Endothelial cell of umbilical vein (primary cell): ENCODE results near the gene CENPA. TPM values are rescaled to one million over a fixed set of nuclear protein-coding genes. Genes with fewer than 3 reads are reported as not detected.

Experiments used
- BruUV-seq: library from RNA; stranded (reverse); fragments of 400-500 nt; replicated peaks from 2 replicates; lab custom pipeline; 2021; lab: Mats Ljungman, UMichigan
- CTCF ChIA-PET: fragments of 300-600, 350-600 bp; sonication (Branson Sonifier 250); formaldehyde crosslinking; loops from one replicate; lab custom pipeline; 2021; ENCODE audit warnings: antibody characterized with exemption, inconsistent platforms; lab: Charles Lee
- POLR2A ChIA-PET: fragments of 300-600, 350-600 bp; sonication (Branson Sonifier 250); formaldehyde crosslinking; loops from one replicate; lab custom pipeline; 2021; ENCODE audit warnings: antibody characterized with exemption, inconsistent platforms; lab: Charles Lee
- DNase-seq: peaks from one replicate; pipeline ENCODE4 v3.0.0-alpha.2; 2011; ENCODE audit warnings: low read depth, low spot score
- FAIRE-seq: peaks from 2 replicates; lab custom pipeline; 2011; peaks lifted over from hg19 to GRCh38; lab: Jason Lieb, UNC
- H2AFZ ChIP-seq: 2 replicates; pipeline ENCODE4 v1.6.0; 2012; ENCODE audit warnings: low read depth, low read length, control low read depth, inconsistent platforms
- H3K27ac ChIP-seq: 2 replicates; pipeline ENCODE4 v1.5.1; 2011; ENCODE audit warnings: low read depth, mild to moderate bottlenecking, control low read depth, low read length, moderate library complexity; ENCODE audit not compliant: insufficient read depth
- H3K27me3 ChIP-seq, 2 experiments: 2 replicates each; pipeline versions ENCODE4 v1.6.0 to v1.6.1; 2011; ENCODE audit warnings: low read length in 2 of 2, mixed read lengths in 1 of 2; ENCODE audit not compliant: control insufficient read depth in 2 of 2, insufficient read depth in 2 of 2
- H3K36me3 ChIP-seq, 2 experiments: 2 replicates in 1 of 2; 3 replicates in 1 of 2; pipeline ENCODE4 v1.5.1; 2011; ENCODE audit warnings: low read length in 2 of 2, mild to moderate bottlenecking in 1 of 2, moderate library complexity in 1 of 2; ENCODE audit not compliant: control insufficient read depth in 2 of 2, insufficient read depth in 2 of 2; ENCODE audit errors: extremely low read depth in 1 of 2
- H3K4me1 ChIP-seq: 3 replicates; pipeline ENCODE4 v1.5.1; 2011; ENCODE audit warnings: mild to moderate bottlenecking, low read length; ENCODE audit not compliant: control insufficient read depth, insufficient read depth; ENCODE audit errors: extremely low read depth
- H3K4me2 ChIP-seq: 2 replicates; pipeline ENCODE4 v1.6.1; 2011; ENCODE audit warnings: low read length, control low read depth, mixed read lengths; ENCODE audit not compliant: insufficient read depth
- H3K4me3 ChIP-seq, 3 experiments: fragments of 200-600 bp in 1 of 3; sonication (generic), shearing (Covaris generic) in 1 of 3; replicated peaks in 1 of 3; 2 replicates each; pipeline ENCODE4 v1.5.1; 2011 to 2016; ENCODE audit warnings: control low read depth in 3 of 3, low read length in 3 of 3, mild to moderate bottlenecking in 2 of 3, inconsistent platforms in 1 of 3, low read depth in 1 of 3, moderate library complexity in 1 of 3; ENCODE audit not compliant: insufficient read depth in 1 of 3
- H3K79me2 ChIP-seq: 2 replicates; pipeline ENCODE4 v1.6.0; 2012; ENCODE audit warnings: low read length, inconsistent platforms; ENCODE audit not compliant: control insufficient read depth, insufficient read depth
- H3K9ac ChIP-seq: replicated peaks from 2 replicates; pipeline ENCODE3; 2011; ENCODE audit warnings: low read length, control low read depth; ENCODE audit not compliant: insufficient read depth; ENCODE audit errors: extremely low read depth
- H3K9me1 ChIP-seq: replicated peaks from 3 replicates; pipeline ENCODE4 v1.6.0; 2011; ENCODE audit warnings: mild to moderate bottlenecking, low read length; ENCODE audit not compliant: control insufficient read depth, insufficient read depth; ENCODE audit errors: extremely low read depth
- H3K9me3 ChIP-seq: replicated peaks from 2 replicates; pipeline ENCODE4 v1.5.1; 2012; ENCODE audit warnings: low read length, inconsistent platforms; ENCODE audit not compliant: control insufficient read depth, insufficient read depth
- H4K20me1 ChIP-seq: replicated peaks from 2 replicates; pipeline ENCODE3; 2011; ENCODE audit warnings: mild to moderate bottlenecking, low read length; ENCODE audit not compliant: control insufficient read depth, insufficient read depth; ENCODE audit errors: extremely low read depth
- EZH2 ChIP-seq: IDR thresholded peaks from 2 replicates; pipeline ENCODE4 v1.6.1; 2012; ENCODE audit warnings: borderline replicate concordance, low read depth, mild to moderate bottlenecking, moderate library complexity, low read length, inconsistent platforms; ENCODE audit not compliant: severe bottlenecking
- FOS ChIP-seq: IDR thresholded peaks from 2 replicates; pipeline ENCODE4 v1.6.1; 2011; ENCODE audit warnings: mild to moderate bottlenecking, low read length, moderate library complexity, borderline replicate concordance; ENCODE audit not compliant: insufficient read depth
- GATA2 ChIP-seq: IDR thresholded peaks from 2 replicates; pipeline ENCODE4 v1.7.0; 2011; ENCODE audit warnings: low read depth, mild to moderate bottlenecking, moderate library complexity, mixed read lengths, low read length; ENCODE audit not compliant: insufficient read length, insufficient read depth
- JUN ChIP-seq: IDR thresholded peaks from 2 replicates; pipeline ENCODE4 v1.6.1; 2011; ENCODE audit warnings: borderline replicate concordance, low read depth; ENCODE audit not compliant: insufficient read length, insufficient read depth
- MAX ChIP-seq: IDR thresholded peaks from 2 replicates; pipeline ENCODE4 v1.6.1; 2011; ENCODE audit not compliant: insufficient read depth, insufficient read length
- MYC ChIP-seq: IDR thresholded peaks from one replicate; pipeline ENCODE4 v1.6.1; 2011; ENCODE audit warnings: mild to moderate bottlenecking, low read depth, low read length
- POLR2A ChIP-seq: IDR thresholded peaks from 2 replicates; pipeline ENCODE4 v1.6.1; 2012; ENCODE audit warnings: low read depth, mild to moderate bottlenecking, control low read depth, low read length
- POLR2AphosphoS5 ChIP-seq: IDR thresholded peaks from 2 replicates; pipeline ENCODE4 v1.6.1; 2012; ENCODE audit warnings: low read depth, mild to moderate bottlenecking, control low read depth, low read length, moderate library complexity; ENCODE audit not compliant: insufficient read depth
- dilution Hi-C: fragments of 300-500 bp; cut with MboI; formaldehyde crosslinking; loops from one replicate; pipeline ENCODE4 v1.15.0; 2019; ENCODE audit warnings: low sequenced_read_pairs; ENCODE audit not compliant: extremely low pct_ligation_motif_present
- intact Hi-C: fragments of 100-400 bp; cut with micrococcal nuclease; formaldehyde crosslinking; loops from one replicate; pipeline ENCODE4 v1.10.0; 2022
- polyA plus RNA-seq, 4 experiments: library from polyadenylated mRNA; depleted of rRNA in 3 of 4; stranded (reverse) in 3 of 4; unstranded in 1 of 4; fragments of >200 nt; gene quantifications; 2 replicates each; pipeline versions ENCODE4 v1.2.1 to v1.2.3, GENCODE V29; 2011 to 2012; ENCODE audit warnings: missing spikeins in 1 of 4
- total RNA-seq: library from RNA; stranded (reverse); gene quantifications from 2 replicates; pipeline ENCODE4 v1.2.3, GENCODE V29; 2021
- TF ChIP-seq, protein P1 (sequence below), 2 donors: IDR thresholded peaks; 1 replicate in 1 of 2; 2 replicates in 1 of 2; pipeline ENCODE4 v1.5.1; 2011; ENCODE audit warnings: low read length in 2 of 2, mild to moderate bottlenecking in 2 of 2, moderate library complexity in 2 of 2, control low read depth in 1 of 2, inconsistent platforms in 1 of 2, low read depth in 1 of 2; ENCODE audit not compliant: insufficient read depth in 1 of 2; ENCODE audit errors: extremely low read depth in 1 of 2

CENPA gene
- total and polyA plus RNA-seq, 2 donors (not counting 3 experiments of a cell fraction or from before 2014, with no cell fraction given): 22.0 to 33.1 TPM

DNA sequence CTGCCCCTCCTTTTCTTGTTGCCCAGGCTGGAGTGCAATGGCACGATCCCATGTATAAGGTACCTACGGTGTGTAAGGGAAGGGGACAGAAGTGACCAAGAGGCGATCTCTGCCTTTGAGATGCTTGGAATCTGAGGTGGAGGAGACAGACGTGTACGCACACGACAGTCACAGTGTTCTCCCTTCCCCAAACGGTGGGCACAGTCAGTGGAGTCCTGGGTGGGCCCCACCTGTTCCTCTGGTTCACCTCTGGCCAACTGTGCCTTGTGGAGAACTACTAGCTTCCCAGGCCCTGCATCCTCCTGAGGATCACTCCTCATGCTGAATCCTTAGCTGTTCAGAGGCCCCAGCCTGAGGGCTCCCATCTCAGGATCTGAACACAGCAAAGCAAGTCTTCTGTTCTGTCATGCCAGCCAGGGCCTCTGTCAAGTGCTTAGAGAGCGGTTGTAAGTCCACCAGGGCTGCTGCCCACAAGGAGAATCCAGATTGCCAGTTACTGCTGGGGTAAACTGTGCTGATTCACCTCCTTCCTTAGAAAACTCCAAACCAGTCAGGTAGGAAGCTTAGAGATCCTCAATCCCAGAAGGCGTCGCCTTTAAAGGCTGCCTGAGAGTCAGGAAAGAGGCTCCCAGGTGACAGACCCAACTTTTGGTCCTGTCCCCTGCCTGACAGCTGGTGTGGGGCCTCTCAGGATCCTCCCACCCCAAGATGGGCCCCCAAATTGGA is 20.2 kb upstream of the CENPA start:
- BruUV-seq: no TSS peak
- intact Hi-C loops: no loop called here
- POLR2A ChIA-PET: no interaction called here

More for the DNA sequence above, 20.2 kb upstream of the CENPA start:
- Histone ChIP-seq H3K27me3 (no peaks in the 10 kb centered on the region), H4K20me1 (no peaks in the 10 kb centered on the region), H3K36me3 (peaks cover 0 to 2% of the 10 kb centered on the region in 2 experiments), H2AFZ (no peak overlapping the region), H3K9me1 (no peaks in the 10 kb centered on the region), H3K79me2 (peaks cover 55% of the 10 kb centered on the region), H3K4me1 (peaks cover 9% of the 10 kb centered on the region), H3K9me3 (no peaks in the 10 kb centered on the region), H3K4me2 (peak overlapping the region; percentile 80), H3K27ac (no peak overlapping the region), H3K4me3 (peak overlapping the region in 1 of 3 experiments; percentile 84), H3K9ac (peak overlapping the region; percentile 92)
- FAIRE-seq (no peak), DNase-seq (no peak)
- TF ChIP-seq MAX: no peak
- no peak for TF ChIP-seq POLR2A
- TF ChIP-seq JUN: no peak
- TF ChIP-seq GATA2: no peak
- no peak for TF ChIP-seq FOS
- TF ChIP-seq EZH2: no peak
- TF ChIP-seq MYC: no peak
- TF ChIP-seq, protein P1, sequence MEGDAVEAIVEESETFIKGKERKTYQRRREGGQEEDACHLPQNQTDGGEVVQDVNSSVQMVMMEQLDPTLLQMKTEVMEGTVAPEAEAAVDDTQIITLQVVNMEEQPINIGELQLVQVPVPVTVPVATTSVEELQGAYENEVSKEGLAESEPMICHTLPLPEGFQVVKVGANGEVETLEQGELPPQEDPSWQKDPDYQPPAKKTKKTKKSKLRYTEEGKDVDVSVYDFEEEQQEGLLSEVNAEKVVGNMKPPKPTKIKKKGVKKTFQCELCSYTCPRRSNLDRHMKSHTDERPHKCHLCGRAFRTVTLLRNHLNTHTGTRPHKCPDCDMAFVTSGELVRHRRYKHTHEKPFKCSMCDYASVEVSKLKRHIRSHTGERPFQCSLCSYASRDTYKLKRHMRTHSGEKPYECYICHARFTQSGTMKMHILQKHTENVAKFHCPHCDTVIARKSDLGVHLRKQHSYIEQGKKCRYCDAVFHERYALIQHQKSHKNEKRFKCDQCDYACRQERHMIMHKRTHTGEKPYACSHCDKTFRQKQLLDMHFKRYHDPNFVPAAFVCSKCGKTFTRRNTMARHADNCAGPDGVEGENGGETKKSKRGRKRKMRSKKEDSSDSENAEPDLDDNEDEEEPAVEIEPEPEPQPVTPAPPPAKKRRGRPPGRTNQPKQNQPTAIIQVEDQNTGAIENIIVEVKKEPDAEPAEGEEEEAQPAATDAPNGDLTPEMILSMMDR (IDR thresholded peaks at IDR 0.05; ENCODE audit: extremely low read depth in 1 of 2, insufficient read depth in 1 of 2, low read depth in 1 of 2, low read length in 2 of 2): no peak
- no peak for TF ChIP-seq POLR2AphosphoS5
- CTCF ChIA-PET: interaction anchor here (0.7 to 1.3 kb wide), 3 partner anchors 19 to 20 kb away, joined by 3 read pairs; partner anchors contain the start of gene CENPA
- dilution Hi-C loops: no loop called here
